HG02884 (cell line): ENCODE results near the gene ACTL7A.
"Not testable (repeated sequence)": the region's sequence is repeated elsewhere in the genome, so short reads cannot be mapped to it uniquely, and the experiment has no call there.

Experiments
- ATAC-seq: cut with Tn5 transposase; IDR thresholded peaks from one replicate; pipeline ENCODE4 v1.9.1; 2021; ENCODE audit warnings: mild to moderate bottlenecking, moderate library complexity; ENCODE audit not compliant: unreplicated experiment

Gene ACTL7A

DNA sequence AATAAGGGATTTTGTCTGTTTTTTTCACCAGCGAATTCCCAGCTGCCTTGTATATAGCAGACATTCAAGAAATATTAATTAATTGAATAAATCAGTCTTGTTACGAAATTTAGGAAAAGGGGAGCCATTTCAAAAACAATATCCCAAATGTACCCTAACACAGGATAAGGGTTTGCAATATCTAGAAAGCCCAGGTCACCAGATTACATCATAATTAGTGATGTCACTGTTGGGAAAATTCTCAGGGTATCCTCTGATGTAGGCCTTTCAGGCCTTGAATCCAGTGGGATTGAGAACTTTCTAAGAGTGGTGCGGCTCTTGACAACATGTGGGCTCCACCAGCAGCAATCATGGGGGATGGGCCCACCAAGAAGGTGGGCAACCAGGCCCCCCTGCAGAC lies at the start of gene ACTL7A:
ACTL7A (plus strand) TSS at position 270 of the 400 bp plus-strand sequence; CDS start at position 327, 57 bp downstream.
- ATAC-seq, result no peak

- no peak for ATAC-seq
These were observed 49.6 kb upstream of the ACTL7A start for GRCh38 chr9:108812396-108813025.

DNA sequence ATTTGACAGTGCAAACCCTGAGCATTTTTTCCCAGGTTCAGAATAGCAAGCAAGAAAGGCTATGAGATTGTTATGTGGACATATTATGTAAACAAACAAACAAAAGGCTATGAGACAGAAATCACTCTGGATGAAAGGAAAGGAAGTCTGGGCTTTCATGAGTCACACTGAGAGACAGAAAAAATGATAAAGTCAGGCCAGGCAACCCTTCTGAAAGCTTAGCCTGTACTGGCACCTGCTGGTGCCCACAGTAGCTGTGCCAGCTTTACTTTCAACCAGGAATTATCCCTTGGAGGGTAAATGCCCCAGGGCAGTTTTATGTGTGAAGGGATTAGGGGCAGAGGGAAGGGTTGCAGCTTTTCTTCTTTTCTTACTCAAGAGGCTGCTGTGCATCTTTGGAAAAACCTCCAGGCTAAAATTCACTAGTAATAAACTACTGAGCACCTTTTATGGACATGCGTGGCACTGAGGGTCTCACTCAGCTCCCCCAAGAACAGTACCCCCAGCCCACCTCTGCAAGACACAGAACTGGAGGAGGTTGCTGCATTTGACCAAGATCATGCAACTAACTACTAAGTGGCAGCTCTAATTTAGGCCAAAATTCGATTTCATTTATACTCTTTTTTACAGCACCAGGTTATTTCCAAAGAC lies 48.0 kb upstream of the ACTL7A start:
- ATAC-seq, result no peak

DNA sequence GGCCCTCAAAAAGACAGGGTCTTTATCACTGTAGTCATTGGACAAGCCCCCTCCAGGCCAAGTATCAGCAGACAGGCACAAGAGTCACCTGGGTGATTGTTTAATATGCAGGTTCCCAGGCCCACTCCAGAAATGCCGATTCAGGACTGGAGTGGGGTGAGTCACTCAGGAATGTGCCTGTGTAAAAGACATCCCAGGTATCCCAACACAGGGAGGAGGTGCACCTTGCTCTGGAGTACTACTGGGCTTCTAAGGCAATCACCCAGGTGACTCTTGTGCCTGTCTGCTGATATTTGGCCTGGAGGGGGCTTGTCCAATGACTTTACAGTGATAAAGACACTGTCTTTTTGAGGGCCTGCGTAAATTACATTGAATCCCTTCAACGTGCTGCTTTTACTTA lies 46.9 kb upstream of the ACTL7A start:
- no peak for ATAC-seq

- no peak for ATAC-seq
These were observed 46.0 kb upstream of the ACTL7A start for GRCh38 chr9:108816037-108816436.

- no peak for ATAC-seq
These were observed 38.2 kb upstream of the ACTL7A start for GRCh38 chr9:108823829-108824228.

DNA sequence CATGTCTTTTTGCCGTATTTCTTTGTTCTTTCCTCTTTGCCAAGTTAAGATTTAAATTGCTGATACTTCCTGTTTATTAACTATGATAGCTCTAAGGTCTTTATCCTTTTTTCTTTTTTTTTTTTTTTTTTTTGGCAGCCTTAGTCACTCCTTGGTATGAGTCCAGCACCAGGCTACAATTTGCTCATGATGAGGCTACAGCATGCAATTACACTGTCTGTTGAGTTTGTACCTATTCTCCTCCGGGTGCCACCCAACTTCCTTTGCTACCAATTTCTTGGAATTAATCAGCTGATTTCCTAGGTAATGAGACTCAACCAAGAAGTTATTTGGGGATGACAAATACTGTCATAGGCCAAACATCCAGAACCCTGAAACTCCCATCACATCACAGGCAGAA lies 31.8 kb upstream of the ACTL7A start:
- no peak for ATAC-seq

GRCh38 chr9:108831496-108832178 lies 30.4 kb upstream of the ACTL7A start:
- no peak for ATAC-seq

- ATAC-seq, result no peak
These were observed 29.9 kb upstream of the ACTL7A start for GRCh38 chr9:108832179-108832500.

DNA sequence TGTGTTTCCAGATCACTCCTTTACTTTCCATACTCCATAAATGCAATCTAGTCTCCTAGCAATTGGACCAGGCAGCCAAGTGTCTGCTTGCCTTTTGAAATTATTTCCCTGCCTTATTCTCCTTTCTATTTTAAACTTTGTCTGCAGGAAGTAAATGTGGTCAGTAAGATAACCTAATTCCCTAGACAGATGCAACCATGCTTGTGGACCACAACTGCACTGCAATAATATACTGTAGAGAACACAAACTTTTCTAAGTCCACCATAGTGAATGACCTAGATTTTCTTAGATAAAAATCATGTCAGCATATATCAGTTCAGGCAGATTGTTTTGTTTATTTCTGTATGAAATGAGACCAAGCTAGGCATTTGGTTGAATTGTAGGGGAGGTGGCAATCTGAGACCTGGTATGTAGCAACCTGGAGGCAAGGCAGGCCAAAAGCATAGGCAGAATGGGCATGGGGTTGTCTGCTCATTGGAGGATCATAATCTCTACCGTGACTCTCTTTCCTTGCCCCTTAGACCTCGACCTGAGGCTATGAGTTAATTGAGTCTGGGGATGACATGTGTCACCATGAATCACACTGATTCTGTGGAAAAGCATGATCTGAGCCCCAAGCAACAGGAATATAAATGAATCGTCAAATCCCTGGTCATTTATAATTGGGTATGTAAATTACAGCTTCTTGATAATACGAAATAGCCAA lies 27.0 kb upstream of the ACTL7A start:
- no peak for ATAC-seq

GRCh38 chr9:108835831-108836230 lies 26.2 kb upstream of the ACTL7A start:
- ATAC-seq, result no peak

GRCh38 chr9:108836319-108836718 lies 25.7 kb upstream of the ACTL7A start:
- no peak for ATAC-seq

GRCh38 chr9:108836781-108837180 lies 25.3 kb upstream of the ACTL7A start:
- ATAC-seq, result no peak

- ATAC-seq, result no peak
These were observed 24.5 kb upstream of the ACTL7A start for GRCh38 chr9:108837530-108837929.

DNA sequence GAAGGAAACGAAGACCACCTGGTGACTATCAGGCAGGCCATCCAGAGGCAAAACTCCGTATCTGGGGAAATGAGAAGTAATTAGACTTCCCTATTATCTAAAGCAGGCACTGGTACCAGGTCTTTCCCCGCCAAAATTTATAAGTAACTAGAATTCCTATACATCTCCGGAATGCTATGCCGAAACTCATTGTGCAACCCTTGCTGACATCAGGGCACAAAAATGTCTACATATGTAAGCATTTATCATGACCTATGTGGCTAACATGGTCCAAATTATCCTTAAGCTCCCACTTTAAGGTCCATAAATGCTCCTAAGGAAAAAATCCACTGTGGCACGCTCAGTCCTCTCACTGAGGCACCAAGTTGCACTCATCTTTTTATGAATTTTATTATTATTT lies 24.0 kb upstream of the ACTL7A start:
- ATAC-seq, result no peak

- ATAC-seq, result not testable (repeated sequence)
These were observed 22.5 kb upstream of the ACTL7A start for GRCh38 chr9:108839561-108839960.

- ATAC-seq, result no peak
These were observed 19.3 kb upstream of the ACTL7A start for GRCh38 chr9:108842610-108843295.

DNA sequence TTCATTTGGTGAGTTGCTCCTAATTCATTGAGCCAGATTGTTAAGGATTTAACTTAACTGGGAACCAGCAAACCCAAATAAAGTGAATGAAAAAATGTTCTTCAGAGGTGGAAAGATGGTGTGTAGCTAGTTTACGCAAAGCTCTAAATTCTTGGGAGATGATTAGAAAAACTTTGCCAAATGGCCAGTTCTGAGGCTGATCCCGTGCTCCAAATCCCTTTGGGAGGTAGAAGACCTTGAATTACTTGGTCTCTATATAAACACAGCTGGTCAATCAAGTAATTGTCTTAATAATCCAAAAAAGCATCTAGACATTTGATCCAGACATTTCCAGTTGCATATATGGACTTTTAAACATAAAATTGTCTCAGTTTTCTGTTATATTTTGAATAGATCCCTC lies 17.7 kb upstream of the ACTL7A start:
- no peak for ATAC-seq

DNA sequence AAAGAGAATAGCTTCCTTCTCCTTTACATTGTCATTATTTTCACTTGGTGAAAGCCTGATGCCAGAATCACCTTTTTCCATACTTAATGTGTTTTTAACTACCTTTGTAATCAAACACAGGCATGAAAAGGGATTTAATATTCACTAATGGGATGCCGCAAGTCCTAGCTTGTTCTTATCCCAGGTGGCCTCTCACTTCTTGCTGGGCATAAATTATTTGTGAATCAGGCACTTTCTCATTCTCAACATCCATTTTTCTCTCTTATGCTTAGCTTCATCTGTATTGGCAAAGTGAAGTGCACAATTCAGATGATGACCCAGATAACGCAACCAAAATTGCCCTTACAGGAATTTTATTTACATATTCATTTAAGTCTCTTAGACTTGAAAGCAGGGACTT lies 17.2 kb upstream of the ACTL7A start:
- no peak for ATAC-seq

DNA sequence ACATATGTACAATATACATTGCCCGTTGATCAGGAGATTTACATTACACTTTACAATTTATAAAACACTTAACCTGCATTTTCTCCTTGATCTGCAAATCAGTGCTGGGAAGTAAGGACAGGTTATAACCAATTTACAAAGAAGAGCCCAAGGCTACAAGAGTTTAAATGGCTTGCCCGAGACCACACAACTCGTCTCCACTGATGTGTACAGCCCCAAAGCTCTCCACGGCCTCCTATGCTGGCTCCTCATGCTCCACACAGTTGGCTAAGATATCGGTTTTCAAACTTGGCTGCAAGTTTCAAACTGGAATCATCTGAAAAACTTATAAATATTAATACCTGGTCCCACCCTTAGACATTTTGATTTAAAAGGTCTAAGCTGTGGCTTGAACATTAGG lies 16.6 kb upstream of the ACTL7A start:
- no peak for ATAC-seq

DNA sequence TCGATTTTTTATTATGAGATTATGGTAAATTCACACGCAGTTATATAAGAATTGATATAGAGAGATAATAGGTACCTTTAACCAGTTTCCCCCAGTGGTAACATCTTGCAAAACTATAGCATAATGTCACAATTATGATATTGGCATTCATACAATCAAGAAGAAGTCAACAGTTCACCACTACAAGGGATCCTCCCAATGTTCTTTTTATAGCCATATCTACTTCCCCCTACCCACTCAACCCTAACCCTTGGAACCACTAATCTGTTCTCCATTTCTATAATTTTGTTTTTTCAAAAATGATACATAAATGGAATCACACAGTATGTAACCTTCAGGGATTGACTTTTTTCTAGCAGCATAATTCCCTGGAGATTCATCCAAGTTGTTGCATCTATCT lies 16.1 kb upstream of the ACTL7A start:
- ATAC-seq, result no peak
